Osteoblast (primary cell): ENCODE results near the gene SH3RF3. TPM values are rescaled to one million over a fixed set of nuclear protein-coding genes. Genes with fewer than 3 reads are reported as not detected.

Experiments used
- DNase-seq: peaks from one replicate; pipeline ENCODE4 v3.0.0; 2011; ENCODE audit warnings: low spot score, mixed read lengths; ENCODE audit not compliant: insufficient read length; ENCODE audit errors: missing footprints
- H2AFZ ChIP-seq: 2 replicates; pipeline ENCODE4 v1.6.0; 2011; ENCODE audit warnings: mild to moderate bottlenecking, low read length
- H3K27ac ChIP-seq: 2 replicates; pipeline ENCODE4 v1.5.1; 2011; ENCODE audit warnings: mild to moderate bottlenecking, low read depth, low read length, moderate library complexity
- H3K27me3 ChIP-seq: 2 replicates; pipeline ENCODE4 v1.6.0; 2012; ENCODE audit warnings: mild to moderate bottlenecking, control low read depth, inconsistent platforms, low read length, moderate library complexity; ENCODE audit not compliant: insufficient read depth
- H3K36me3 ChIP-seq: 2 replicates; pipeline ENCODE4 v1.5.1; 2011; ENCODE audit warnings: mild to moderate bottlenecking, low read length, control low read depth, moderate library complexity; ENCODE audit not compliant: insufficient read depth
- H3K4me1 ChIP-seq: 2 replicates; pipeline ENCODE4 v1.5.1; 2011; ENCODE audit warnings: mild to moderate bottlenecking, low read length, control low read depth, moderate library complexity; ENCODE audit not compliant: insufficient read depth
- H3K4me2 ChIP-seq: 2 replicates; pipeline ENCODE4 v1.6.0; 2011; ENCODE audit warnings: mild to moderate bottlenecking, low read length; ENCODE audit not compliant: insufficient read depth
- H3K4me3 ChIP-seq: fragments of 200-600 bp; sonication (generic); 3 replicates; pipeline ENCODE4 v1.5.1; 2012; ENCODE audit warnings: mild to moderate bottlenecking, low read length, inconsistent platforms; ENCODE audit not compliant: insufficient read depth
- H3K79me2 ChIP-seq: 2 replicates; pipeline ENCODE4 v1.6.0; 2012; ENCODE audit warnings: mild to moderate bottlenecking, low read length, control low read depth, inconsistent platforms; ENCODE audit not compliant: insufficient read depth
- H3K9me3 ChIP-seq: 2 replicates; pipeline ENCODE4 v1.5.1; 2011; ENCODE audit warnings: low read depth, low read length, control low read depth
- H4K20me1 ChIP-seq: 2 replicates; pipeline ENCODE4 v1.6.0; 2012; ENCODE audit warnings: mild to moderate bottlenecking, low read length, control low read depth; ENCODE audit not compliant: insufficient read depth
- total RNA-seq: library from RNA; depleted of rRNA; stranded (reverse); fragments of >200 nt; gene quantifications from 2 replicates; pipeline ENCODE4 v1.2.3, GENCODE V29; 2012
- TF ChIP-seq, protein P1 (sequence below): IDR thresholded peaks from 2 replicates; pipeline ENCODE4 v1.5.1; 2011; ENCODE audit warnings: mild to moderate bottlenecking, low read depth, low read length, moderate library complexity; ENCODE audit errors: extremely low read depth

Gene SH3RF3
- total RNA-seq, 1 donor, result 14.8 TPM

DNA sequence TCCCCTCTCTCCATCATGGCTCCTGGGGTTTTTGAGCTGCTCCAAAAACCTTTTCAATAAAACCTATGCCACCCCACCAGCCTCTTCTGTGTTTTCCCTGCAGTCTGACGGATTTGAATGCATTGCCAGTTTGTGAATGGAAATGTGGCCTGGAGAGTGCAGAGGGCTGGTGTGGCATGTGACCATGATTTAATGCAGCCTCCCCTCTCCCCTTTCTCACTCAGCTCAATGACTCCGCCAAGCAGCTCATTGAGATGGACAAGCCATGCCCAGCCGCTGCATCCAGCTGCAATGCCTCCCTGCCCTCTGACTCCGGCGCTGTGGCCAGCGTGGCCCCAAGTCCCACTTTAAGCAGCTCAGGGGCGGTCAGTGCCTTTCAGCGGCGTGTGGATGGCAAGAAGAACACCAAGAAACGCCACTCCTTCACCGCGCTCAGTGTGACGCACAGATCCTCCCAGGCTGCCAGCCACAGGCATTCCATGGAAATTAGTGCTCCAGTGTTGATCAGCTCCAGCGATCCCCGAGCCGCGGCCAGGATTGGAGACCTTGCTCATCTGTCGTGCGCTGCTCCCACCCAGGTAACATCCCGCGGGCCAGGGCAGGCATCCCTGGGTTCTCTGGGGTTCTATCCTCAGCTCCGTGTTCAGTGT lies 269.5 kb downstream of the SH3RF3 start:
- Histone ChIP-seq H3K4me3 (no peak overlapping the region), H3K4me2 (no peak overlapping the region), H3K79me2 (no peaks in the 10 kb centered on the region), H3K27ac (no peak overlapping the region), H3K9me3 (no peaks in the 10 kb centered on the region), H2AFZ (no peak overlapping the region), H3K4me1 (no peaks in the 10 kb centered on the region), H4K20me1 (peaks cover 21% of the 10 kb centered on the region), H3K36me3 (no peaks in the 10 kb centered on the region), H3K27me3 (no peaks in the 10 kb centered on the region)
- DNase-seq, result no peak
- TF ChIP-seq, protein P1, sequence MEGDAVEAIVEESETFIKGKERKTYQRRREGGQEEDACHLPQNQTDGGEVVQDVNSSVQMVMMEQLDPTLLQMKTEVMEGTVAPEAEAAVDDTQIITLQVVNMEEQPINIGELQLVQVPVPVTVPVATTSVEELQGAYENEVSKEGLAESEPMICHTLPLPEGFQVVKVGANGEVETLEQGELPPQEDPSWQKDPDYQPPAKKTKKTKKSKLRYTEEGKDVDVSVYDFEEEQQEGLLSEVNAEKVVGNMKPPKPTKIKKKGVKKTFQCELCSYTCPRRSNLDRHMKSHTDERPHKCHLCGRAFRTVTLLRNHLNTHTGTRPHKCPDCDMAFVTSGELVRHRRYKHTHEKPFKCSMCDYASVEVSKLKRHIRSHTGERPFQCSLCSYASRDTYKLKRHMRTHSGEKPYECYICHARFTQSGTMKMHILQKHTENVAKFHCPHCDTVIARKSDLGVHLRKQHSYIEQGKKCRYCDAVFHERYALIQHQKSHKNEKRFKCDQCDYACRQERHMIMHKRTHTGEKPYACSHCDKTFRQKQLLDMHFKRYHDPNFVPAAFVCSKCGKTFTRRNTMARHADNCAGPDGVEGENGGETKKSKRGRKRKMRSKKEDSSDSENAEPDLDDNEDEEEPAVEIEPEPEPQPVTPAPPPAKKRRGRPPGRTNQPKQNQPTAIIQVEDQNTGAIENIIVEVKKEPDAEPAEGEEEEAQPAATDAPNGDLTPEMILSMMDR, result no peak

- no peak overlapping the region for H3K4me2 ChIP-seq
- H3K4me3 ChIP-seq, result no peak overlapping the region
- no peaks in the 10 kb centered on the region for H3K79me2 ChIP-seq
- peaks cover 3% of the 10 kb centered on the region for H3K4me1 ChIP-seq
- peaks cover 27% of the 10 kb centered on the region for H4K20me1 ChIP-seq
- TF ChIP-seq, protein P1, result no peak
- H3K27ac ChIP-seq, result no peak overlapping the region
- H3K9me3 ChIP-seq, result no peaks in the 10 kb centered on the region
- H3K27me3 ChIP-seq, result no peaks in the 10 kb centered on the region
- H2AFZ ChIP-seq, result no peak overlapping the region
- no peaks in the 10 kb centered on the region for H3K36me3 ChIP-seq
- DNase-seq, result no peak
Measured at GRCh38 chr2:109399066-109399465, 270.1 kb downstream of the SH3RF3 start.

GRCh38 chr2:109400102-109400501 lies 271.1 kb downstream of the SH3RF3 start:
- H3K36me3 ChIP-seq, result no peaks in the 10 kb centered on the region
- no peak overlapping the region for H3K4me3 ChIP-seq
- no peak overlapping the region for H3K4me2 ChIP-seq
- DNase-seq, result peak; percentile 51
- TF ChIP-seq, protein P1, result no peak
- no peaks in the 10 kb centered on the region for H3K9me3 ChIP-seq
- no peaks in the 10 kb centered on the region for H3K27me3 ChIP-seq
- peaks cover 3% of the 10 kb centered on the region for H3K4me1 ChIP-seq
- H3K27ac ChIP-seq, result no peak overlapping the region
- no peak overlapping the region for H2AFZ ChIP-seq
- H4K20me1 ChIP-seq, result peaks cover 31% of the 10 kb centered on the region
- no peaks in the 10 kb centered on the region for H3K79me2 ChIP-seq

- Histone ChIP-seq H3K36me3 (no peaks in the 10 kb centered on the region), H3K4me1 (peaks cover 3% of the 10 kb centered on the region), H4K20me1 (peaks cover 26% of the 10 kb centered on the region), H3K79me2 (no peaks in the 10 kb centered on the region), H2AFZ (no peak overlapping the region), H3K27ac (no peak overlapping the region), H3K4me3 (no peak overlapping the region), H3K9me3 (no peaks in the 10 kb centered on the region), H3K27me3 (no peaks in the 10 kb centered on the region), H3K4me2 (no peak overlapping the region)
- DNase-seq, result peak; percentile 53
- TF ChIP-seq, protein P1, result no peak
Measured at GRCh38 chr2:109401370-109401769, 272.4 kb downstream of the SH3RF3 start.
